ENCODE measurements around the gene CAMTA1. TPM values are rescaled to one million over a fixed set of nuclear protein-coding genes. Genes with fewer than 3 reads are reported as not detected.

Gene CAMTA1
- total RNA-seq, 2 experiments from 2014 or later, result 43.9 to 73.3 TPM

DNA sequence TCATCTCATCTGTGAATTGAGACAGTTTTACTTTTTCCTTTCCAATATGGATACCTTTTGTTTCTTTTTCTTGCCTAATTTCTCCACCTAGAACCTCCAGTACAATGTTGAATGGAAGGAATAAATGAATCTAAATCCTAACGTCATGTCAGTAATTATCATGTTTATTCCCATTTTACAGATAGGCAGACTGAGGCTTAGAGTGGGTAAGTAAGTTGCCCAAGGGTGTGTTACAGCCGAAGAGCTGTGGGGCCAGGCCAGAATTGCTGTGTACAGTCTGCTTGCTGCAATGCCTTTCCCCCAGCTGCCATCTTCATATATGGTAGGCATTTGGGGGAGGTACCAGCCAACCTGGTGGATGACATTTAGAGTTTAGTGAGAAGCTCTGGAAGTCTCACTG, 162.7 kb downstream of the CAMTA1 start:
- no peaks in the 10 kb centered on the region for H3K36me3 ChIP-seq (ENCODE audit: insufficient read depth, low read length)
- H3K27ac ChIP-seq (ENCODE audit: low read depth, low read length, poor library complexity, severe bottlenecking), result no peak overlapping the region
- H3K79me2 ChIP-seq (ENCODE audit: insufficient read depth, low read depth, low read length), result no peaks in the 10 kb centered on the region
- no peak for DNase-seq (ENCODE audit: low spot score)
- TF ChIP-seq, protein P1, sequence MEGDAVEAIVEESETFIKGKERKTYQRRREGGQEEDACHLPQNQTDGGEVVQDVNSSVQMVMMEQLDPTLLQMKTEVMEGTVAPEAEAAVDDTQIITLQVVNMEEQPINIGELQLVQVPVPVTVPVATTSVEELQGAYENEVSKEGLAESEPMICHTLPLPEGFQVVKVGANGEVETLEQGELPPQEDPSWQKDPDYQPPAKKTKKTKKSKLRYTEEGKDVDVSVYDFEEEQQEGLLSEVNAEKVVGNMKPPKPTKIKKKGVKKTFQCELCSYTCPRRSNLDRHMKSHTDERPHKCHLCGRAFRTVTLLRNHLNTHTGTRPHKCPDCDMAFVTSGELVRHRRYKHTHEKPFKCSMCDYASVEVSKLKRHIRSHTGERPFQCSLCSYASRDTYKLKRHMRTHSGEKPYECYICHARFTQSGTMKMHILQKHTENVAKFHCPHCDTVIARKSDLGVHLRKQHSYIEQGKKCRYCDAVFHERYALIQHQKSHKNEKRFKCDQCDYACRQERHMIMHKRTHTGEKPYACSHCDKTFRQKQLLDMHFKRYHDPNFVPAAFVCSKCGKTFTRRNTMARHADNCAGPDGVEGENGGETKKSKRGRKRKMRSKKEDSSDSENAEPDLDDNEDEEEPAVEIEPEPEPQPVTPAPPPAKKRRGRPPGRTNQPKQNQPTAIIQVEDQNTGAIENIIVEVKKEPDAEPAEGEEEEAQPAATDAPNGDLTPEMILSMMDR (conservative IDR thresholded peaks at IDR 0.05; ENCODE audit: low read length), result no peak
- no peak for TF ChIP-seq EZH2phosphoT487 (IDR thresholded peaks at IDR 0.05; ENCODE audit: borderline replicate concordance, low read depth, low read length)
- H3K4me2 ChIP-seq (ENCODE audit: low read length), result no peak overlapping the region
- H3K9me3 ChIP-seq (ENCODE audit: low read length), result no peaks in the 10 kb centered on the region
- H4K20me1 ChIP-seq (ENCODE audit: insufficient read depth, low read length), result no peaks in the 10 kb centered on the region
- H3K9me2 ChIP-seq (ENCODE audit: insufficient read depth, low read length), result no peaks in the 10 kb centered on the region
- intact Hi-C loops (cut with micrococcal nuclease; ENCODE audit: unreplicated experiment), result no loop called here
- no TSS peak for BruUV-seq (replicated peaks)
- POLR2A ChIA-PET, result no interaction called here
- H3K4me3 ChIP-seq (ENCODE audit: low read depth, low read length, poor library complexity, severe bottlenecking), result no peak overlapping the region
- CTCF ChIA-PET (ENCODE audit: unreplicated experiment), result no interaction called here
- H3K4me1 ChIP-seq (ENCODE audit: insufficient read depth, low read length, poor library complexity, severe bottlenecking), result no peaks in the 10 kb centered on the region
- H2AFZ ChIP-seq (ENCODE audit: low read length), result no peak overlapping the region

DNA sequence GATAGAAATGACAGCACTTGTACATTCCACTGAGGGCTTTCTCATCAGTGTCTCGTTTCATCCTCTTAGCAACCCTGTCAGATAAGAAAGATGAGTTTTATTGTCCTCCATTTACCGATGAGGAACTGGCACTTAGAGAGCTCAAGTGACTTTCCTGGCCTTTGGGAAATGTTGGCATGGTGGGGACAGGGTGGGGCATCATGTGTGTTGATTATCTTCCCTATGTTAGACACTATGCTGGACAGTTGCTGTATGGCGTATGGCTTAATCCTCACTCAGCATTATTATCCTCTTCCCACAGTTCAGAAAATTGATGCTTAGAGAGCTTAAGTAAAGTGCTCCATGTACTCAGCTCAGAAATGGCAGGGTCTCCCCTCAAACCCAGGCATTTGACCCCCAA, 163.2 kb downstream of the CAMTA1 start:
- ChIA-PET CTCF (ENCODE audit: unreplicated experiment) (no interaction called here), POLR2A (no interaction called here)
- BruUV-seq (replicated peaks), result no TSS peak
- Histone ChIP-seq H3K4me2 (ENCODE audit: low read length) (no peak overlapping the region), H3K4me1 (ENCODE audit: insufficient read depth, low read length, poor library complexity, severe bottlenecking) (no peaks in the 10 kb centered on the region), H3K4me3 (ENCODE audit: low read depth, low read length, poor library complexity, severe bottlenecking) (no peak overlapping the region), H3K79me2 (ENCODE audit: insufficient read depth, low read depth, low read length) (no peaks in the 10 kb centered on the region), H3K27ac (ENCODE audit: low read depth, low read length, poor library complexity, severe bottlenecking) (no peak overlapping the region), H3K36me3 (ENCODE audit: insufficient read depth, low read length) (no peaks in the 10 kb centered on the region), H2AFZ (ENCODE audit: low read length) (no peak overlapping the region), H3K9me3 (ENCODE audit: low read length) (no peaks in the 10 kb centered on the region), H3K9me2 (ENCODE audit: insufficient read depth, low read length) (no peaks in the 10 kb centered on the region), H4K20me1 (ENCODE audit: insufficient read depth, low read length) (no peaks in the 10 kb centered on the region)
- TF ChIP-seq, protein P1 (conservative IDR thresholded peaks at IDR 0.05; ENCODE audit: low read length), result no peak
- no peak for TF ChIP-seq EZH2phosphoT487 (IDR thresholded peaks at IDR 0.05; ENCODE audit: borderline replicate concordance, low read depth, low read length)
- no peak for DNase-seq (ENCODE audit: low spot score)
- intact Hi-C loops (cut with micrococcal nuclease; ENCODE audit: unreplicated experiment), result no loop called here

DNA sequence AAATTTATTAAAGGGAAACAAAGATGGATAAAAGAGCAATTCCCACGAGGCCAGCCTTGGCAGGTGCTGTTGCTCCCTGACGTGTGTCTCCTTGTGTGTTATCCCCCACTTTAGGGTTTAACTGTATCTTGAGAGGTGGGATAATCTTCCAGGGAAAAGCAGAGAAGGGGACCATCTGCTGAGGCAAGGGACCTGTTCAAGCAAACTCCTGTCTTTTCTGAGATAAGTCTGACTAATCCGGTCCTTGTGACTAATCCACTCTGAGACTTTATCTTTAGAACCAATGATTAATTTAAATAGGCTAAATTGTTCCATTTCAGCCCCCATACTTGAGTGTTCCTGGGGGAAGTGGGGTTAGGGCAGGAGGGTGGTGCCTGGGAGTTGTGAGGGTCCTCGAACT, 163.6 kb downstream of the CAMTA1 start:
- Histone ChIP-seq H3K4me1 (ENCODE audit: insufficient read depth, low read length, poor library complexity, severe bottlenecking) (no peaks in the 10 kb centered on the region), H3K27ac (ENCODE audit: low read depth, low read length, poor library complexity, severe bottlenecking) (no peak overlapping the region), H3K9me2 (ENCODE audit: insufficient read depth, low read length) (no peaks in the 10 kb centered on the region), H3K4me2 (ENCODE audit: low read length) (no peak overlapping the region), H3K4me3 (ENCODE audit: low read depth, low read length, poor library complexity, severe bottlenecking) (no peak overlapping the region), H4K20me1 (ENCODE audit: insufficient read depth, low read length) (no peaks in the 10 kb centered on the region), H3K36me3 (ENCODE audit: insufficient read depth, low read length) (no peaks in the 10 kb centered on the region), H3K9me3 (ENCODE audit: low read length) (no peaks in the 10 kb centered on the region), H2AFZ (ENCODE audit: low read length) (no peak overlapping the region), H3K79me2 (ENCODE audit: insufficient read depth, low read depth, low read length) (no peaks in the 10 kb centered on the region)
- intact Hi-C loops (cut with micrococcal nuclease; ENCODE audit: unreplicated experiment), result no loop called here
- POLR2A ChIA-PET, result no interaction called here
- CTCF ChIA-PET (ENCODE audit: unreplicated experiment), result no interaction called here
- no peak for TF ChIP-seq EZH2phosphoT487 (IDR thresholded peaks at IDR 0.05; ENCODE audit: borderline replicate concordance, low read depth, low read length)
- TF ChIP-seq, protein P1 (conservative IDR thresholded peaks at IDR 0.05; ENCODE audit: low read length), result no peak
- BruUV-seq (replicated peaks), result no TSS peak
- DNase-seq (ENCODE audit: low spot score), result no peak
